Measurements from ENCODE around the gene LMO3. TPM values are rescaled to one million over a fixed set of nuclear protein-coding genes. Genes with fewer than 3 reads are reported as not detected.

LMO3 gene
- 1 to 10 TPM in 7 of 10 donors, under 1 TPM in 3; 0.35 to 3.2 (median 1.6) TPM for total RNA-seq
- 1 to 10 TPM in 1 of 2 donors, under 1 TPM in 1; 0.17 to 1.5 TPM for polyA plus RNA-seq
- long read RNA-seq, donor 1: 0 reads
- long read RNA-seq, donor 2, partial matches to known transcripts: 1 of 2 reads
- long read RNA-seq, donor 2, other reads (novel, unspliced or antisense): 0 of 2 reads
- long read RNA-seq, donor 3, partial matches to known transcripts: 1 of 1 reads
- long read RNA-seq, donor 3, other reads (novel, unspliced or antisense): 0 of 1 reads

DNA sequence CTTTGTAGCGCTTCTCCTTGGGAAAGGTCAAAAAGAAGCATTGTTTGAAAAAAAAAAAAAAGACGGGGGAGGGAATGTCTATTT is at the start of gene LMO3:
Gene LMO3 (minus strand): TSS at position 46 of the 84 bp plus-strand sequence. CDS start 5,302 bp downstream, outside the sequence.
- Histone ChIP-seq H3K9me3 (no peaks in the 10 kb centered on the region), H3K36me3 (no peaks in the 10 kb centered on the region), H3K4me3 (peak within 1 kb of the TSS in 9 of 10 donors; percentile 36 to 55 (median 48)), H3K27ac (peak within 1 kb of the TSS in 8 of 10 donors; percentile 2 to 62 (median 51)), H3K27me3 (peaks cover 0 to 63% (median 51%) of the 10 kb centered on the region in 7 donors), H3K4me1 (peaks cover 0 to 26% (median 3%) of the 10 kb centered on the region in 9 donors)
- TF ChIP-seq CTCF (IDR thresholded peaks at IDR 0.05): no peak
- DNase-seq (no peak), ATAC-seq (no peak)
- intact Hi-C loops (cut with DNase I): no loop called here
- WGBS, 2 donors: 0 to 2% methylated on average over 2 of the region's 2 CpGs

GRCh38 chr12:16636435-16637055 is 30.6 kb upstream of the LMO3 start:
- DNase-seq: no peak
- intact Hi-C loops (cut with DNase I): no loop called here
- H3K27ac ChIP-seq: no peak overlapping the region
- no peak for TF ChIP-seq CTCF (IDR thresholded peaks at IDR 0.05)
- H3K36me3 ChIP-seq: no peaks in the 10 kb centered on the region
- no peak for ATAC-seq
- H3K27me3 ChIP-seq: no peaks in the 10 kb centered on the region
- peaks cover 0 to 7% (median 0%) of the 10 kb centered on the region in 11 donors for H3K9me3 ChIP-seq
- WGBS, 2 donors: 78% methylated on average over 2 of the region's 2 CpGs
- no peaks in the 10 kb centered on the region for H3K4me1 ChIP-seq
- no peak overlapping the region for H3K4me3 ChIP-seq

GRCh38 chr12:16634786-16635185 is 28.8 kb upstream of the LMO3 start:
- DNase-seq (no peak), ATAC-seq (no peak)
- no peaks in the 10 kb centered on the region for H3K4me1 ChIP-seq
- H3K27ac ChIP-seq: no peak overlapping the region
- H3K36me3 ChIP-seq: no peaks in the 10 kb centered on the region
- H3K4me3 ChIP-seq: no peak overlapping the region
- no peaks in the 10 kb centered on the region for H3K9me3 ChIP-seq
- no peak for TF ChIP-seq CTCF (IDR thresholded peaks at IDR 0.05)
- WGBS, 2 donors: 42 to 43% methylated on average over 1 of the region's 1 CpG
- H3K27me3 ChIP-seq: no peaks in the 10 kb centered on the region
- intact Hi-C loops (cut with DNase I): no loop called here

- Histone ChIP-seq H3K27ac (no peak overlapping the region), H3K9me3 (no peaks in the 10 kb centered on the region), H3K27me3 (no peaks in the 10 kb centered on the region), H3K4me3 (no peak overlapping the region), H3K36me3 (no peaks in the 10 kb centered on the region), H3K4me1 (no peaks in the 10 kb centered on the region)
- ATAC-seq (no peak), DNase-seq (no peak)
- no peak for TF ChIP-seq CTCF (IDR thresholded peaks at IDR 0.05)
- 55 to 72% methylated on average over 1 of the region's 1 CpG for WGBS, 2 donors
- intact Hi-C loops (cut with DNase I): no loop called here
Measured at GRCh38 chr12:16626991-16627390, 21.0 kb upstream of the LMO3 start.
